Measurements from ENCODE around the gene PRRC2A.
A peak's percentile ranks its signal among the peaks of the same experiment; 100 is the strongest.

PRRC2A gene

GRCh38 chr6:31676322-31676903, 55.9 kb downstream of the PRRC2A start:
- Histone ChIP-seq H3K27me3 (ENCODE audit: control insufficient read depth, insufficient read depth, low read length) (no peaks in the 10 kb centered on the region), H3K4me1 (ENCODE audit: control insufficient read depth, insufficient read depth, low read length) (peaks cover 7% of the 10 kb centered on the region), H3K9ac (ENCODE audit: low read length) (no peak overlapping the region), H3K9me3 (ENCODE audit: control insufficient read depth, low read length) (no peaks in the 10 kb centered on the region), H3K36me3 (ENCODE audit: control insufficient read depth, insufficient read depth, low read length) (peaks cover 7% of the 10 kb centered on the region), H3K4me3 (ENCODE audit: low read length) (no peak overlapping the region)

GRCh38 chr6:31676904-31677303, 56.4 kb downstream of the PRRC2A start:
- peaks cover 11% of the 10 kb centered on the region for H3K4me1 ChIP-seq (ENCODE audit: control insufficient read depth, insufficient read depth, low read length)
- no peaks in the 10 kb centered on the region for H3K9me3 ChIP-seq (ENCODE audit: control insufficient read depth, low read length)
- no peaks in the 10 kb centered on the region for H3K27me3 ChIP-seq (ENCODE audit: control insufficient read depth, insufficient read depth, low read length)
- no peak overlapping the region for H3K4me3 ChIP-seq (ENCODE audit: low read length)
- no peak overlapping the region for H3K9ac ChIP-seq (ENCODE audit: low read length)
- H3K36me3 ChIP-seq (ENCODE audit: control insufficient read depth, insufficient read depth, low read length) = peaks cover 3% of the 10 kb centered on the region

- Histone ChIP-seq H3K36me3 (ENCODE audit: control insufficient read depth, insufficient read depth, low read length) (no peaks in the 10 kb centered on the region), H3K4me1 (ENCODE audit: control insufficient read depth, insufficient read depth, low read length) (peaks cover 11% of the 10 kb centered on the region), H3K27me3 (ENCODE audit: control insufficient read depth, insufficient read depth, low read length) (no peaks in the 10 kb centered on the region), H3K9me3 (ENCODE audit: control insufficient read depth, low read length) (no peaks in the 10 kb centered on the region), H3K4me3 (ENCODE audit: low read length) (no peak overlapping the region), H3K9ac (ENCODE audit: low read length) (no peak overlapping the region)
These were observed 57.4 kb downstream of the PRRC2A start for GRCh38 chr6:31677955-31678354.

- Histone ChIP-seq H3K4me1 (ENCODE audit: control insufficient read depth, insufficient read depth, low read length) (peaks cover 19% of the 10 kb centered on the region), H3K4me3 (ENCODE audit: low read length) (peak within 1 kb of the TSS; percentile 40), H3K27me3 (ENCODE audit: control insufficient read depth, insufficient read depth, low read length) (no peaks in the 10 kb centered on the region), H3K9ac (ENCODE audit: low read length) (peak within 1 kb of the TSS; percentile 71), H3K9me3 (ENCODE audit: control insufficient read depth, low read length) (no peaks in the 10 kb centered on the region), H3K36me3 (ENCODE audit: control insufficient read depth, insufficient read depth, low read length) (no peaks in the 10 kb centered on the region)
These were observed 60.0 kb downstream of the PRRC2A start, which contains the start of gene LY6G5C for GRCh38 chr6:31680226-31681134. Gene LY6G5C (minus strand): TSS chr6:31681067. CDS start chr6:31680373, 694 bp downstream.

GRCh38 chr6:31681135-31681671, 60.7 kb downstream of the PRRC2A start:
- Histone ChIP-seq H3K9ac (ENCODE audit: low read length) (peak overlapping the region; percentile 71), H3K9me3 (ENCODE audit: control insufficient read depth, low read length) (no peaks in the 10 kb centered on the region), H3K4me3 (ENCODE audit: low read length) (peak overlapping the region; percentile 40), H3K27me3 (ENCODE audit: control insufficient read depth, insufficient read depth, low read length) (no peaks in the 10 kb centered on the region), H3K36me3 (ENCODE audit: control insufficient read depth, insufficient read depth, low read length) (peaks cover 3% of the 10 kb centered on the region), H3K4me1 (ENCODE audit: control insufficient read depth, insufficient read depth, low read length) (peaks cover 19% of the 10 kb centered on the region)

GRCh38 chr6:31683591-31683990, 63.1 kb downstream of the PRRC2A start:
- H3K4me3 ChIP-seq (ENCODE audit: low read length) = no peak overlapping the region
- peaks cover 14% of the 10 kb centered on the region for H3K36me3 ChIP-seq (ENCODE audit: control insufficient read depth, insufficient read depth, low read length)
- no peaks in the 10 kb centered on the region for H3K9me3 ChIP-seq (ENCODE audit: control insufficient read depth, low read length)
- no peaks in the 10 kb centered on the region for H3K27me3 ChIP-seq (ENCODE audit: control insufficient read depth, insufficient read depth, low read length)
- peaks cover 19% of the 10 kb centered on the region for H3K4me1 ChIP-seq (ENCODE audit: control insufficient read depth, insufficient read depth, low read length)
- H3K9ac ChIP-seq (ENCODE audit: low read length) = peak overlapping the region; percentile 67

GRCh38 chr6:31686483-31686882, 66.0 kb downstream of the PRRC2A start:
- Histone ChIP-seq H3K27me3 (ENCODE audit: control insufficient read depth, insufficient read depth, low read length) (no peaks in the 10 kb centered on the region), H3K9me3 (ENCODE audit: control insufficient read depth, low read length) (no peaks in the 10 kb centered on the region), H3K4me1 (ENCODE audit: control insufficient read depth, insufficient read depth, low read length) (peaks cover 33% of the 10 kb centered on the region), H3K4me3 (ENCODE audit: low read length) (no peak overlapping the region), H3K36me3 (ENCODE audit: control insufficient read depth, insufficient read depth, low read length) (peaks cover 30% of the 10 kb centered on the region), H3K9ac (ENCODE audit: low read length) (no peak overlapping the region)

- Histone ChIP-seq H3K27me3 (ENCODE audit: control insufficient read depth, insufficient read depth, low read length) (no peaks in the 10 kb centered on the region), H3K4me1 (ENCODE audit: control insufficient read depth, insufficient read depth, low read length) (peaks cover 29% of the 10 kb centered on the region), H3K9me3 (ENCODE audit: control insufficient read depth, low read length) (no peaks in the 10 kb centered on the region), H3K9ac (ENCODE audit: low read length) (no peak overlapping the region), H3K4me3 (ENCODE audit: low read length) (no peak overlapping the region), H3K36me3 (ENCODE audit: control insufficient read depth, insufficient read depth, low read length) (peaks cover 30% of the 10 kb centered on the region)
These were observed 66.8 kb downstream of the PRRC2A start for GRCh38 chr6:31687321-31687720.

Measured in mucosa of stomach (tissue), 1 donor.